Naive thymus-derived CD4-positive, alpha-beta T cell (primary cell): ENCODE results near the gene MARCHF10. TPM values are rescaled to one million over a fixed set of nuclear protein-coding genes. Genes with fewer than 3 reads are reported as not detected.
A peak's percentile ranks its signal among the peaks of the same experiment; 100 is the strongest.
"Not testable (repeated sequence)": the region's sequence is repeated elsewhere in the genome, so short reads cannot be mapped to it uniquely, and the experiment has no call there.

Experiments used
- ATAC-seq: fragments of 150-1000 bp; cut with Tn5 transposase; 2 replicates; pipeline ENCODE4 v1.10.0; 2021; ENCODE audit warnings: mild to moderate bottlenecking, moderate library complexity
- CTCF ChIA-PET: fragments of 350-600 bp; sonication (Branson Sonifier 250); formaldehyde crosslinking; loops from one replicate; lab custom pipeline; 2021; ENCODE audit warnings: antibody characterized with exemption; lab: Charles Lee
- POLR2A ChIA-PET: fragments of 350-600 bp; sonication (Branson Sonifier 250); formaldehyde crosslinking; loops from one replicate; lab custom pipeline; 2021; ENCODE audit warnings: antibody characterized with exemption, inconsistent platforms; lab: Charles Lee
- DNase-seq, 9 donors: peaks; one replicate each; pipeline versions ENCODE4 v3.0.0 to v3.0.0-alpha.2; 2020 to 2022; ENCODE audit warnings: mixed read lengths in 1 of 9
- H3K27ac ChIP-seq: one replicate; pipeline ENCODE4 v1.7.0; 2013; ENCODE audit warnings: mild to moderate bottlenecking, low read depth, low read length, moderate library complexity
- H3K27me3 ChIP-seq, 2 donors: one replicate each; pipeline ENCODE4 v1.7.0; 2013; ENCODE audit warnings: low read length in 2 of 2, mild to moderate bottlenecking in 2 of 2, moderate library complexity in 2 of 2; ENCODE audit not compliant: control insufficient read depth in 2 of 2, insufficient read depth in 2 of 2
- H3K36me3 ChIP-seq, 3 experiments: 1 replicate in 2 of 3; 2 replicates in 1 of 3; pipeline ENCODE4 v1.7.0; 2013; ENCODE audit warnings: low read length in 3 of 3, mild to moderate bottlenecking in 3 of 3, moderate library complexity in 1 of 3; ENCODE audit not compliant: insufficient read depth in 3 of 3, control insufficient read depth in 2 of 3
- H3K4me1 ChIP-seq, 2 donors: one replicate each; pipeline ENCODE4 v1.7.0; 2013; ENCODE audit warnings: low read length in 2 of 2, mild to moderate bottlenecking in 2 of 2, moderate library complexity in 1 of 2; ENCODE audit not compliant: control insufficient read depth in 2 of 2, insufficient read depth in 2 of 2
- H3K4me3 ChIP-seq: 2 replicates; pipeline ENCODE4 v1.7.0; 2013; ENCODE audit warnings: mild to moderate bottlenecking, low read length
- H3K9me3 ChIP-seq, 3 experiments: 1 replicate in 2 of 3; 2 replicates in 1 of 3; pipeline ENCODE4 v1.7.0; 2013; ENCODE audit warnings: low read length in 3 of 3; ENCODE audit not compliant: control insufficient read depth in 2 of 3
- H3K27ac Mint-ChIP-seq, 9 donors: one replicate each; pipeline ENCODE4 v1.8.0; 2020 to 2022; ENCODE audit warnings: mixed read lengths in 9 of 9, mild to moderate bottlenecking in 8 of 9, moderate library complexity in 5 of 9, inconsistent platforms in 2 of 9
- H3K27me3 Mint-ChIP-seq, 5 donors: one replicate each; pipeline ENCODE4 v1.8.0; 2021 to 2022; ENCODE audit warnings: mixed read lengths in 5 of 5, mild to moderate bottlenecking in 1 of 5
- H3K36me3 Mint-ChIP-seq, 5 donors: one replicate each; pipeline ENCODE4 v1.8.0; 2020 to 2022; ENCODE audit warnings: mixed read lengths in 5 of 5, mild to moderate bottlenecking in 3 of 5, inconsistent platforms in 1 of 5
- H3K4me1 Mint-ChIP-seq, 7 donors: one replicate each; pipeline ENCODE4 v1.8.0; 2020 to 2022; ENCODE audit warnings: mixed read lengths in 7 of 7, mild to moderate bottlenecking in 3 of 7, inconsistent platforms in 1 of 7
- H3K4me3 Mint-ChIP-seq, 10 donors: one replicate each; pipeline ENCODE4 v1.8.0; 2020 to 2022; ENCODE audit warnings: mild to moderate bottlenecking in 10 of 10, mixed read lengths in 10 of 10, moderate library complexity in 6 of 10, inconsistent platforms in 2 of 10
- H3K9me3 Mint-ChIP-seq, 11 donors: one replicate each; pipeline ENCODE4 v1.8.0; 2020 to 2022; ENCODE audit warnings: mixed read lengths in 11 of 11, mild to moderate bottlenecking in 4 of 11, inconsistent platforms in 1 of 11, moderate library complexity in 1 of 11
- intact Hi-C, 2 donors: fragments of 100-400 bp; cut with micrococcal nuclease; formaldehyde crosslinking; loops; one replicate each; pipeline ENCODE4 v1.15.1; 2023
- polyA plus RNA-seq, 2 donors: library from polyadenylated mRNA; unstranded; fragments of 300-500 nt; fragmentation: Illumina TruSeq; gene quantifications; one replicate each; pipeline ENCODE4 v1.2.3, GENCODE V29; 2021
- total RNA-seq, 6 experiments: library from RNA in 5 of 6; stranded (reverse) in 5 of 6; gene quantifications; 1 replicate in 5 of 6; 2 replicates in 1 of 6; pipeline ENCODE4 v1.2.3 and lab custom pipeline; 2021 to 2026

MARCHF10 gene
- total and polyA plus RNA-seq, 7 experiments from 2014 or later, result 0.13 to 0.43 (median 0.29) TPM; not detected in 4

GRCh38 chr17:62696726-62697490 lies 111.2 kb downstream of the MARCHF10 start:
- H3K36me3 ChIP-seq, result no peaks in the 10 kb centered on the region
- no peaks in the 10 kb centered on the region for H3K27me3 ChIP-seq
- Mint-ChIP-seq H3K4me3 (no peak overlapping the region), H3K27me3 (peaks cover 0 to 8% (median 5%) of the 10 kb centered on the region in 5 donors), H3K4me1 (no peaks in the 10 kb centered on the region), H3K36me3 (no peaks in the 10 kb centered on the region), H3K9me3 (peaks cover 0 to 1% (median 0%) of the 10 kb centered on the region in 11 donors), H3K27ac (no peak overlapping the region)
- DNase-seq, result no peak
- ChIA-PET CTCF (interaction anchor here (0.6 kb wide), 1 partner anchor 133 kb away, joined by 3 read pairs; no protein-coding TSS in a partner anchor), POLR2A (interaction anchor here (0.8 kb wide), 1 partner anchor 12 kb away, joined by 3 read pairs; no protein-coding TSS in a partner anchor)
- no peaks in the 10 kb centered on the region for H3K9me3 ChIP-seq
- no peak overlapping the region for H3K27ac ChIP-seq
- intact Hi-C loops, result no loop called here
- H3K4me1 ChIP-seq, result no peaks in the 10 kb centered on the region
- no peak overlapping the region for H3K4me3 ChIP-seq
- no peak for ATAC-seq

GRCh38 chr17:62696256-62696655 lies 111.9 kb downstream of the MARCHF10 start:
- Histone ChIP-seq H3K27ac (no peak overlapping the region), H3K4me1 (no peaks in the 10 kb centered on the region), H3K4me3 (no peak overlapping the region), H3K9me3 (no peaks in the 10 kb centered on the region), H3K27me3 (no peaks in the 10 kb centered on the region), H3K36me3 (no peaks in the 10 kb centered on the region)
- no peak for ATAC-seq
- Mint-ChIP-seq H3K36me3 (no peaks in the 10 kb centered on the region), H3K9me3 (peaks cover 0 to 1% (median 0%) of the 10 kb centered on the region in 11 donors), H3K4me3 (no peak overlapping the region), H3K27me3 (peaks cover 0 to 7% (median 5%) of the 10 kb centered on the region in 5 donors), H3K27ac (no peak overlapping the region), H3K4me1 (no peaks in the 10 kb centered on the region)
- intact Hi-C loops, result no loop called here
- DNase-seq, result no peak
- ChIA-PET POLR2A (interaction anchor here (0.8 kb wide), 1 partner anchor 13 kb away, joined by 3 read pairs; no protein-coding TSS in a partner anchor), CTCF (no interaction called here)

GRCh38 chr17:62695093-62695738 lies 112.9 kb downstream of the MARCHF10 start:
- POLR2A ChIA-PET, DNase-seq, H3K36me3 Mint-ChIP-seq, ATAC-seq, H3K4me3 ChIP-seq, H3K27me3 ChIP-seq, H3K4me1 ChIP-seq, intact Hi-C loops, H3K27ac Mint-ChIP-seq, H3K4me3 Mint-ChIP-seq, H3K36me3 ChIP-seq, H3K27ac ChIP-seq, H3K9me3 ChIP-seq, H3K27me3 Mint-ChIP-seq, H3K4me1 Mint-ChIP-seq, H3K9me3 Mint-ChIP-seq, CTCF ChIA-PET: not testable (repeated sequence)

- H3K36me3 ChIP-seq, result no peaks in the 10 kb centered on the region
- Mint-ChIP-seq H3K4me1 (no peaks in the 10 kb centered on the region), H3K27me3 (peaks cover 0 to 5% (median 0%) of the 10 kb centered on the region in 5 donors), H3K9me3 (peaks cover 0 to 1% (median 0%) of the 10 kb centered on the region in 11 donors), H3K27ac (peak overlapping the region in 1 of 9 donors; percentile 89), H3K36me3 (no peaks in the 10 kb centered on the region), H3K4me3 (no peak overlapping the region)
- ChIA-PET POLR2A (no interaction called here), CTCF (no interaction called here)
- DNase-seq (no peak), ATAC-seq (no peak)
- H3K4me1 ChIP-seq, result no peaks in the 10 kb centered on the region
- intact Hi-C loops, result no loop called here
- H3K27me3 ChIP-seq, result no peaks in the 10 kb centered on the region
- H3K27ac ChIP-seq, result no peak overlapping the region
- no peak overlapping the region for H3K4me3 ChIP-seq
- no peaks in the 10 kb centered on the region for H3K9me3 ChIP-seq
These were observed 114.3 kb downstream of the MARCHF10 start for GRCh38 chr17:62693616-62694409.

- Histone ChIP-seq H3K27me3 (no peaks in the 10 kb centered on the region), H3K9me3 (no peaks in the 10 kb centered on the region), H3K36me3 (no peaks in the 10 kb centered on the region), H3K4me3 (no peak overlapping the region), H3K27ac (no peak overlapping the region), H3K4me1 (no peaks in the 10 kb centered on the region)
- ChIA-PET CTCF (no interaction called here), POLR2A (no interaction called here)
- peaks cover 0 to 1% (median 0%) of the 10 kb centered on the region in 11 donors for H3K9me3 Mint-ChIP-seq
- intact Hi-C loops, result no loop called here
- H3K27me3 Mint-ChIP-seq, result peaks cover 0 to 5% (median 0%) of the 10 kb centered on the region in 5 donors
- H3K4me1 Mint-ChIP-seq, result no peaks in the 10 kb centered on the region
- no peak overlapping the region for H3K4me3 Mint-ChIP-seq
- no peak for ATAC-seq
- DNase-seq, result no peak
- no peaks in the 10 kb centered on the region for H3K36me3 Mint-ChIP-seq
- H3K27ac Mint-ChIP-seq, result no peak overlapping the region
These were observed 115.2 kb downstream of the MARCHF10 start for GRCh38 chr17:62692721-62693431.

- Histone ChIP-seq H3K4me3 (no peak overlapping the region), H3K27ac (no peak overlapping the region), H3K9me3 (no peaks in the 10 kb centered on the region), H3K27me3 (no peaks in the 10 kb centered on the region), H3K4me1 (no peaks in the 10 kb centered on the region), H3K36me3 (no peaks in the 10 kb centered on the region)
- intact Hi-C loops, result no loop called here
- ATAC-seq (no peak), DNase-seq (no peak)
- Mint-ChIP-seq H3K4me3 (no peak overlapping the region), H3K36me3 (no peaks in the 10 kb centered on the region), H3K4me1 (no peaks in the 10 kb centered on the region), H3K27ac (no peak overlapping the region), H3K27me3 (peaks cover 0 to 5% (median 0%) of the 10 kb centered on the region in 5 donors), H3K9me3 (peaks cover 0 to 1% (median 0%) of the 10 kb centered on the region in 11 donors)
- CTCF ChIA-PET, result no interaction called here
- POLR2A ChIA-PET, result no interaction called here
These were observed 115.9 kb downstream of the MARCHF10 start for GRCh38 chr17:62692159-62692651.
